Posterior cingulate gyrus (tissue), 11 donors: ENCODE data around the gene TMEM229B.

Experiments used
- DNase-seq, 10 donors: peaks; one replicate each; pipeline versions ENCODE4 v3.0.0 to v3.0.0-alpha.2; 2020 to 2021; ENCODE audit warnings: mixed read lengths in 3 of 10
- intact Hi-C: fragments of 100-400 bp; cut with DNase I; formaldehyde crosslinking; loops from one replicate; pipeline ENCODE4 v1.15.1; 2023

TMEM229B gene

GRCh38 chr14:67491741-67492507 is 3.4 kb upstream of the TMEM229B start:
- intact Hi-C loops, result no loop called here
- peak in 7 of 10 donors; percentile 23 to 92 (median 58) for DNase-seq

DNA sequence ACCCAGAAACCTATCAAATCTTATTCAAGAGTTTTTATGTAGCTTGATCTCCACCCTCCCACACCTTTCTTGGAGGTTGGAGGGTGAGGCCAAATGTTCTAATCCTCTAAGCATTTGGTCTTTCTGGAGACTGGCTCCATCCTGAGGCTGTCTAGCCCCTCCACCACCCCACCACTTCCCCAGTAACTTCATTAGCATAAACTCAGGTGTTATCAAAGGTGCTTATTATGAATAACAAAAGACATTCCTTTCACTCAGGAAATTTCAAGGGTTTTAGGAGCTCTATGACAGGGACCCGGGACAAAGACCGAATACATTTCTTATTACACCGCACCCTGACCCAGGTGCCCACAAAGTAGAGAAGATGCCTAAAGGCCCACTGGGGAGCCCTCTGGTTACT is 2.8 kb upstream of the TMEM229B start:
- DNase-seq, result peak in 2 of 10 donors; percentile 4 to 15
- intact Hi-C loops, result no loop called here

DNA sequence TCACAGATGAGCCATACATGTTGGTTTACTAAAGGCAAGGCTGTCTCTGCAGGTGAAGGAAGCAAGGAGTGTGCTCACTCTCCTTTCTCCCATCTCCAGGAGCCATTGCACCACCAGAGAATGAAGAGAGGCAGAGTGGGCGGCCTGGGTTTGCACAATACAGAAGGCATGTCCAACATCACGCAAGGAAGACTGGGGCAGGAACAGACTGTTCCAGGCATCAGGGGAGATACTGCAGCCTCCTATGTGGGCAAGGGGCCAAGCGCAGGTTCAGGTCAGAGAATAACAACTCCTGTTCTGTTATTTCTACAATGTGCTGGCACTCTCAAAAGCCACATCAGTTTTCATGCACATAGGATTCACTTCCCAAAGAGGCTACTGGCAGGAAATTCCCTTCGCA is 1.7 kb upstream of the TMEM229B start:
- DNase-seq, result peak in 3 of 10 donors; percentile 25 to 74 (median 50)
- intact Hi-C loops, result no loop called here

GRCh38 chr14:67487332-67487731 is 1.2 kb downstream of the TMEM229B start:
- intact Hi-C loops, result no loop called here
- no peak for DNase-seq

GRCh38 chr14:67486890-67487289 is 1.6 kb downstream of the TMEM229B start:
- intact Hi-C loops, result no loop called here
- DNase-seq, result no peak

GRCh38 chr14:67485501-67486095 is 2.9 kb downstream of the TMEM229B start:
- intact Hi-C loops, result no loop called here
- DNase-seq, result no peak

- peak in 1 of 10 donors; percentile 19 for DNase-seq
- intact Hi-C loops, result no loop called here
These were observed 4.8 kb downstream of the TMEM229B start for GRCh38 chr14:67483579-67484285.

DNA sequence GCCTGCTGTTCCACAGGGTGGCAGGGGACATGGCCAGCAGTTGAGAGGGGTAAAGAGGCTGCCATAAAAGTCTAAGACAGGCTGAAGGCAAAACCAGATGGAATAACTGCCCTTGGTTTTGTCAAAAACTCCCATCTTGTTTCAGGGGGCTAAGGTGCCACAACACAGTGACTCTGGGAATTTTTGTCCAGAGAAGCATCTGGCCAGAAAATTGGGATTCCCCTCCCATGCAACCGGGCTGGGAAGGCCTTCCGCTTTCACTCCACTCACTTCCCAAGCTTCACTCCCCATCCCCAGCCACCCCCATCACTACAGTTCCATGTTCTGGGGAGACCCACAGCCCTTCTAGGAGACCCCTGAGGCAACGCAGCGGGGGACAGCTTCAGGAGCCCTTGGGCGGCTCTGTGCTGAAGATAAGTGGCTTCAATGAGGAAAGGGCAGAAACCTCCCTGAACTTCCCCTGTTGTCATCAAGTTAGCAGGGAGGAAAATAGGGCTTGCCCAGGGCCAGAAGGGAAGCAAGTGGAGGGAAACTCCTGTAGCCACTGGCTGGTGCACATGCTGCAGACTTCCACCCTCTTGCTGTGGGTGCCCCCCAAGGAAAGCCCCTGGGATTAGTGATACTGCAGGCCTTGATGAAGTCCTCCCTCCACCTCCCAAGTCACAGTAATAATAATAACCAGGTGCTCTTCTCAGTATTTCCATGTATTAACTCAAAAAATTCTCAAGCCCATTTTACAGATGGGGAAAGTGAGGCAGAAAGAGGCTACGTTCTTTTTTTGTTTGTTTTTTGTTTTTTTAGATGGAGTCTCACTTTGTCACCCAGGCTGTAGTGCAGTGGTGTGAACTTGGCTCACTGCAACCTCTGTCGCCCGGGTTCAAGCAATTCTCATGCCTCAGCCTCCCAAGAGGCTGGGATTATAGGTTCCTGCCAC is 6.0 kb downstream of the TMEM229B start:
- intact Hi-C loops, result no loop called here
- no peak for DNase-seq

GRCh38 chr14:67480011-67480410 is 8.5 kb downstream of the TMEM229B start:
- intact Hi-C loops, result no loop called here
- no peak for DNase-seq

- intact Hi-C loops, result no loop called here
- DNase-seq, result no peak
These were observed 9.8 kb downstream of the TMEM229B start for GRCh38 chr14:67478800-67479084.

DNA sequence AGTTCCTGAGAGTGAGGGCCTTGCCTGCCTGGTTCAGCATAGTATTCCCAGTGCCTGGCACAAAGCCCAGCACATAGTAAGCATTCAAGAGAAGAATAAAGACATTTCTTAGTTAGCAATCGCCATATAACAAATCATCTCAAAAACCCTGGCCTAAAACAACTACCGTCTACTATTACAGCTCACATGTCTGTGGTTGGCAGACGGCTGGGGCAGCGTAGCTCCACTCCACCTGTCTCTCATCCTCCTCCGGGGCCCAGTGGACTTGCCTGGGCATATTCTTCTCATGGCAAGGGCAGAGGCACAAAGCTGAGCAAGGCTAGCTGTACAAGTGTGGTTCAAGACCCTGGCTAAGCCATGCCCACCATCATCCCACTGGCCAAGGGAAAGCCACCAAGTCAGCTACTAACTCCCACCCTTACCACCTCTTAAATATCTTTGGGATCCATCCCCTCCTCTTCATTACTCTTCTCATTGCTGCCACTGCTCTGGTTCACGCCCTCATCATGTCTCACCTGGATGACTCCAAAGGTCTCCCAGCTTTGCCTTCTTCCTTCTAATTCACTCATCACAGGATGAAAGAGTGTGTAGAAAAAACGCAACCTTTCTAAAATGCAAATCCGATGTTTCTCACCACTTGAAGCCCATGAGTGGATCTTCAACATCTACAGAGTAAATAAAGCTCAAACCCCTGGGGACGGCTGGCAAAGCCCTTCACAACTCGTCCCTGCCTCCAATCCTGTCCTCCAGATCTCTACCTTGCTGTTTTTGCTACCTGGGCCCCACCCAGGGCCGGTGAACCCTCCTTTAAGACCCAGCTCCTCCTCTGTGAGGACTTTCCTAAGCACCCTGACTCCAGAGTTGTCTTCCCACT is 10.4 kb downstream of the TMEM229B start:
- intact Hi-C loops, result no loop called here
- DNase-seq, result peak in 1 of 10 donors; percentile 57

DNA sequence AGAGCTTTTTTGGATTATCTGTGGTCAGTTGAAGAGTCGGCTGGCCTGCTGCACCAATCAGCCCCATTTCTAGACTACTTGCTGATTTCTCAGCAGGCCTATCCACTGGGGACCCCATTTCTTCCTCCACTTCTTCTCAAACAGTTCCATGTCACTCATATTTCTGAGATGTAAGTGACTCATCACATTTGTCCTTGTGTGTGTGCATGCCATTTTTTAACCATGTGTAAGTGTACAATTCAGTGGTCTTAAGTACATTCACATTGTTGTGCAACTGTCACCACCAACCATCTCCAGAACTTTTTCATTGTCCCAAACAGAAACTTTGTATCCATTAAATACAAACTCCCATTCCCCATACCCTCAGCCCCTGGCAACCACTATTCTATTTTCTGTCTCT is 14.2 kb downstream of the TMEM229B start:
- no peak for DNase-seq
- intact Hi-C loops, result no loop called here

DNA sequence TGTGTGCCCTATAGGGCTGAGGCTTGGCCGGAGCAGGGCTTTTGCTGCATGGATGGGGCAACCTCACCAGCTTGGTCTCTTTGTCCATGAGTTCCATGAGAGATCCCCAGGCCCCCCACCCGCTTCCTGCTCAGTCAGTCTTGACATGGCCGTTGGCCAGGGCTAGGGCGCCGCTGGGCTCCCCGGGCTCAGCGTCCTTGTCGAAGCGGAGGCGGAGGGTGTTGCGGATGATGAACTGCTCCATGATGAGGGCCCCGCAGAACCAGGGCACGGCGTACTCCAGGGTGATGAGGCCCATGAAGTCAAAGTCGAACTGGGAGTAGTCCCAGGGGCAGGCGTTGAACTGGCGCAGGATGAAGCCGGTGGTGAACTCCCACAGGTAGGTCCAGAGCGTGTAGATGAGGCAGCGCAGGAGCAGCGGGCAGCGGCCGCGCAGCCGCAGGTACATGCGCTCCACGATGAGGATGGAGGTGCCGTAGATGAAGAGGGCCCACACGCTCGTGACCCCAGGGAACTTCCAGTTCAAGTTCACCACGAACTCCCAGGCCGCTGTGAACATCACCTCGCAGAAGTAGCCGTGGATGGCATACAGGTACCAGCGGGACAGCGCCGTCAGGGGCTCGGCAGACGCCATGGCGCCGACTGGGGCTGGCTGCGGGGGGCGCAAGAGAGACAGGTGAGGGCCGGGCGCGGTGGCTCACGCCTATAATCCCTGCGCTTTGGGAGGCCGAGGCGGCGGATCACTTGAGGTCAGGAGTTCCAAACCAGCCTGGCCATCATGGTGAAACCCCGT is 15.0 kb downstream of the TMEM229B start:
- DNase-seq, result peak in 1 of 10 donors; percentile 77
- intact Hi-C loops, result no loop called here

GRCh38 chr14:67472726-67473125 is 15.8 kb downstream of the TMEM229B start:
- peak in 1 of 10 donors; percentile 27 for DNase-seq
- intact Hi-C loops, result no loop called here

GRCh38 chr14:67469954-67470353 is 18.6 kb downstream of the TMEM229B start:
- DNase-seq, result no peak
- intact Hi-C loops, result no loop called here

- intact Hi-C loops, result no loop called here
- DNase-seq, result no peak
These were observed 20.2 kb downstream of the TMEM229B start for GRCh38 chr14:67468378-67468730.

DNA sequence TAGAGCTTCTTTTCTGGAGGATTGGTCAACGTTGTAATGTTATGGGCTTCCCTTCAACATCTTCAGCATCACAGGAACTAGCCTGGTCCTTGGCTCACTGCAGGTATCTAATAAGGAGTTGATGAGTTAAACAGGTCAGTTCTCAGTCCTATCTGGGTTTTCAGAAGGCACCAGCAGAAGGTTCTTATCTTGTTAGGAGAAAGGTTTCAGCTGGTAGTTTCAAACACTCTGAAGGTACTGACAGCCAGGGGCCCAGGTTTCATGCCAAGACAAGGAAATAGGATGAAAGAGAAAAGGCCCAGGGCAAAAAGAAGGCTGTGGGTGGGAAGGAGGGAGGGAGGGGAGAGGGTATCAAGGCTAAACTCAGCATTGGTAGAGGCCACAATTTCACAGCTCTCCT is 21.4 kb downstream of the TMEM229B start:
- no peak for DNase-seq
- intact Hi-C loops, result no loop called here

DNA sequence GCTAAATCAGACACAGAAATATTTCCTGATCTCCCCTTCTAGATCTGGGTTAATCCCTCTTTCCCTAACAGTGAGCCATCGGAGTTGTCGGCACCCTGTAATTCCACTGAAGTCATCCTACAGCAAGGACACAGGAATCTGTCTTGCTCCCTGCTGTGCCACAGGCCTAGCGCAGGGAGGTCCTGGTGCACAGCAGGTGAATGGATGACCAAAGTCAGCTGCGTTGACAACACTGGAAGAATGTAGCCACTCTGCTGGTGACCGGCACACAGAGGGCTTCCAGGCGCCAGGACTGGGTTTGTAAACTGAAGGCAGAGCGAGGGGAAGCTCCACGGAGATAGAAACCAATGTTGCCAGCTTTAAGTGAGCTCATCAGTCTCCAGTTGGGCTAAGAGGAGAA is 23.6 kb downstream of the TMEM229B start:
- intact Hi-C loops, result no loop called here
- no peak for DNase-seq

GRCh38 chr14:67464377-67464776 is 24.1 kb downstream of the TMEM229B start:
- intact Hi-C loops, result no loop called here
- no peak for DNase-seq
